GM12873 (cell line): ENCODE results near the gene NXPE1.

Experiments
- TF ChIP-seq, protein P1 (sequence below): IDR thresholded peaks from 2 replicates; pipeline ENCODE4 v1.5.1; 2012; ENCODE audit warnings: low read depth, mild to moderate bottlenecking, moderate library complexity, low read length, control low read depth; ENCODE audit not compliant: insufficient read depth; ENCODE audit errors: missing control alignments

The NXPE1 gene

GRCh38 chr11:114571712-114572111 lies 12.0 kb upstream of the NXPE1 start:
- TF ChIP-seq, protein P1, sequence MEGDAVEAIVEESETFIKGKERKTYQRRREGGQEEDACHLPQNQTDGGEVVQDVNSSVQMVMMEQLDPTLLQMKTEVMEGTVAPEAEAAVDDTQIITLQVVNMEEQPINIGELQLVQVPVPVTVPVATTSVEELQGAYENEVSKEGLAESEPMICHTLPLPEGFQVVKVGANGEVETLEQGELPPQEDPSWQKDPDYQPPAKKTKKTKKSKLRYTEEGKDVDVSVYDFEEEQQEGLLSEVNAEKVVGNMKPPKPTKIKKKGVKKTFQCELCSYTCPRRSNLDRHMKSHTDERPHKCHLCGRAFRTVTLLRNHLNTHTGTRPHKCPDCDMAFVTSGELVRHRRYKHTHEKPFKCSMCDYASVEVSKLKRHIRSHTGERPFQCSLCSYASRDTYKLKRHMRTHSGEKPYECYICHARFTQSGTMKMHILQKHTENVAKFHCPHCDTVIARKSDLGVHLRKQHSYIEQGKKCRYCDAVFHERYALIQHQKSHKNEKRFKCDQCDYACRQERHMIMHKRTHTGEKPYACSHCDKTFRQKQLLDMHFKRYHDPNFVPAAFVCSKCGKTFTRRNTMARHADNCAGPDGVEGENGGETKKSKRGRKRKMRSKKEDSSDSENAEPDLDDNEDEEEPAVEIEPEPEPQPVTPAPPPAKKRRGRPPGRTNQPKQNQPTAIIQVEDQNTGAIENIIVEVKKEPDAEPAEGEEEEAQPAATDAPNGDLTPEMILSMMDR = peak; percentile 29

DNA sequence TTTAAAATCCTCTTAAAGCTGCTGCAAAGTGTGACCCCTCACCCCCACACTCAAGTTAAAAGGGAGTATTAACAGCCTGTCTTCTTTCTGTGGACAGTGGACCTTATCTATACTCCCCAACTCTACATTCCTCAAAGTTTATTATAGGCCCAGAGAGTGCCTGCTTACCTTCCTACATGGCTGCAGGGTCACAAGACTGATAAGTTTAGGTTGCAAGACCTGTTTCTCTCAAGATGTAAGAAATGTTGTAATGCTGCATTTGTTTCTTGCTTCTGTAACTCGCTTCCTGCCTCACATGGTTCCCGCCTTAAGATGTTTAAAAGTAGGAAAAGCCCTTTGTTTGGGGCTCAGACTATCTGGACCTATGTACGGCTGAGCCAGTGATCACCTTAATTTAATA lies 10.1 kb upstream of the NXPE1 start:
- TF ChIP-seq, protein P1 = no peak

GRCh38 chr11:114566276-114566675 lies 6.6 kb upstream of the NXPE1 start:
- TF ChIP-seq, protein P1 = no peak

DNA sequence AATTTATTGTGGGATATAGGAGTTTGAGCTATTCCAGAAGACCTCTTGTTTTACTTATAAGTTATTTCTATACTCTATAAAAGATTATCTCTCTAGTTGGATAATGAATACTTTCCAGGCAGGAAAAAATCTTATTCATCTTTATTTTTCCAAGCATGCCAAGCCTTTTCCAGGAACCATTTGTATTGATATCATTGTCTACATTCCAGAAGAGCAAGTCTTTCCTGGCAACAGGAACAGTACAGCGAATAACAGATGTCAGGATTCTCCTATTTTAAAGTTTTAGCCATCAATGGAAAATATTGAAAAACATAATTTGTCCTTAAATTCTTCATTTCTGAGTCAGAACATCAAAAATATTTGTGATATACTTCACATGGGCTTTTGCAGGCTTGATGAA lies 5.2 kb upstream of the NXPE1 start:
- TF ChIP-seq, protein P1 = no peak

DNA sequence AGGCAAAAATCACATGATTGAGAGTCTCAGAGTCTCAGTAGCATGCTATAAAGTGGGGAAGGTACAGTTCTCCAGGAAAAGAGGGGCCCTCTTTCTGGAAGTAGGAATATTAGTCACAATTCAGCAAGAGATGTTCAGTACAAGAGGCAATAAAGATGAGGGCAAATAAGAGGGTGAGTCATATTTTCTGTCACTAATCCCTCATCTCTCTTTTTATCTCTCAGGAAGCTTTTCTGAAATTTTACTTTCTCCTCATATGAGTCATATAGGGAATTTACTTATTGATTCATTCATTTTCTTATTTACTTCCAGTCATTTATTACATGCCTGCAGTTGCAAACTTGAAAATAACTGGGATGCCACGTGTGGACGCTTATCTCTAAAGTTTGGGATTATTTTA lies 3.4 kb upstream of the NXPE1 start:
- TF ChIP-seq, protein P1 = no peak

GRCh38 chr11:114562166-114562916 lies 2.7 kb upstream of the NXPE1 start:
- TF ChIP-seq, protein P1 = no peak

DNA sequence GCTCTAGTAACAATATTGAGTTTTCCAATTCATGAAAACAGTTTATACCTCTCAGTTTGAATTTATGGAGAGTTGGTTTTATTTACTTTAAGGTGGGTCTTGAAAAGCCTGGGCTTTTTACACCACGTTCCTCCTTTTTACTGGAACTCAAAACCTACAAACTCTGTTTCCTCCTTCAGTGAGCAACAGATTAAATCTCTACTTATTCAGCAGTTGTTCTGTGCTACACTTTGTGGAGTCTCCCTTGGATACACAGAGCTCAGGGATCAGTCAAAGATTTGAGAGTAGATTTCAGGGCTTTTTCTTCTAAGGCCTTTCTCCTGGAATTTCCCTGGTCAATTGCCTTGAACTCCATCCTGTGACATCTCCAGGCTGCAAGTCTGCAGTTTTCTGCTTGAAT lies 3.5 kb downstream of the NXPE1 start:
- TF ChIP-seq, protein P1 = no peak
